Measurements from ENCODE around the gene ARPIN.

GRCh38 chr15:89947385-89947784, 34.6 kb upstream of the ARPIN start:
- TF ChIP-seq REST (IDR thresholded peaks at IDR 0.05; ENCODE audit: low read depth) (no peak), MAX (IDR thresholded peaks at IDR 0.05) (no peak), EP300 (IDR thresholded peaks at IDR 0.05; ENCODE audit: borderline replicate concordance) (no peak), FOXM1 (IDR thresholded peaks at IDR 0.05; ENCODE audit: borderline replicate concordance, low read depth) (no peak), RAD21 (IDR thresholded peaks at IDR 0.05; ENCODE audit: low read depth) (no peak), YY1 (IDR thresholded peaks at IDR 0.05; ENCODE audit: low read depth) (no peak), EGR1 (IDR thresholded peaks at IDR 0.05) (no peak), TCF12 (IDR thresholded peaks at IDR 0.05; ENCODE audit: low read depth) (no peak), USF1 (IDR thresholded peaks at IDR 0.05) (no peak), TAF1 (IDR thresholded peaks at IDR 0.05; ENCODE audit: low read depth) (no peak), TEAD4 (IDR thresholded peaks at IDR 0.05) (no peak), ZBTB7A (IDR thresholded peaks at IDR 0.05; ENCODE audit: low read depth) (no peak)
